ENCODE data around the gene PRDM15. TPM values are rescaled to one million over a fixed set of nuclear protein-coding genes. Genes with fewer than 3 reads are reported as not detected.

The PRDM15 gene
- polyA plus RNA-seq, 1 donor (not counting 4 experiments of a cell fraction or from before 2014, with no cell fraction given) = 5.2 TPM

- Histone ChIP-seq H3K9me1 (ENCODE audit: control insufficient read depth, extremely low read depth, insufficient read depth, low read length) (no peaks in the 10 kb centered on the region), H3K36me3 (ENCODE audit: control insufficient read depth in 2 of 2, extremely low read depth in 1 of 2, insufficient read depth in 2 of 2, low read length in 2 of 2) (peaks cover 0 to 6% of the 10 kb centered on the region in 2 experiments), H3K9ac (ENCODE audit: control insufficient read depth, extremely low read depth, insufficient read depth, low read length) (no peak overlapping the region), H3K9me3 (ENCODE audit: control insufficient read depth, low read depth, low read length) (peaks cover 2% of the 10 kb centered on the region), H4K20me1 (ENCODE audit: control insufficient read depth, extremely low read depth, insufficient read depth, low read length) (no peaks in the 10 kb centered on the region), H2AFZ (ENCODE audit: control insufficient read depth, low read length) (no peak overlapping the region), H3K27ac (ENCODE audit: control insufficient read depth, insufficient read depth, low read length) (no peak overlapping the region), H3K4me1 (ENCODE audit: control insufficient read depth, extremely low read depth, insufficient read depth, low read length) (no peaks in the 10 kb centered on the region), H3K4me2 (ENCODE audit: control insufficient read depth, extremely low read depth, insufficient read depth, low read depth, low read length) (no peak overlapping the region), H3K27me3 (ENCODE audit: control insufficient read depth, extremely low read depth, insufficient read depth, low read length) (no peaks in the 10 kb centered on the region), H3K79me2 (ENCODE audit: control insufficient read depth, insufficient read depth, low read length) (no peaks in the 10 kb centered on the region), H3K4me3 (ENCODE audit: control insufficient read depth in 2 of 3, extremely low read depth in 1 of 3, insufficient read depth in 2 of 3, low read depth in 1 of 3, low read length in 3 of 3) (no peak overlapping the region)
- FAIRE-seq (no peak), DNase-seq (ENCODE audit: low read depth, low spot score) (no peak)
- dilution Hi-C loops (cut with MboI; ENCODE audit: extremely low pct_ligation_motif_present, low sequenced_read_pairs) = no loop called here
- no peak for TF ChIP-seq EZH2 (IDR thresholded peaks at IDR 0.05; ENCODE audit: low read length)
- TF ChIP-seq, protein P1, sequence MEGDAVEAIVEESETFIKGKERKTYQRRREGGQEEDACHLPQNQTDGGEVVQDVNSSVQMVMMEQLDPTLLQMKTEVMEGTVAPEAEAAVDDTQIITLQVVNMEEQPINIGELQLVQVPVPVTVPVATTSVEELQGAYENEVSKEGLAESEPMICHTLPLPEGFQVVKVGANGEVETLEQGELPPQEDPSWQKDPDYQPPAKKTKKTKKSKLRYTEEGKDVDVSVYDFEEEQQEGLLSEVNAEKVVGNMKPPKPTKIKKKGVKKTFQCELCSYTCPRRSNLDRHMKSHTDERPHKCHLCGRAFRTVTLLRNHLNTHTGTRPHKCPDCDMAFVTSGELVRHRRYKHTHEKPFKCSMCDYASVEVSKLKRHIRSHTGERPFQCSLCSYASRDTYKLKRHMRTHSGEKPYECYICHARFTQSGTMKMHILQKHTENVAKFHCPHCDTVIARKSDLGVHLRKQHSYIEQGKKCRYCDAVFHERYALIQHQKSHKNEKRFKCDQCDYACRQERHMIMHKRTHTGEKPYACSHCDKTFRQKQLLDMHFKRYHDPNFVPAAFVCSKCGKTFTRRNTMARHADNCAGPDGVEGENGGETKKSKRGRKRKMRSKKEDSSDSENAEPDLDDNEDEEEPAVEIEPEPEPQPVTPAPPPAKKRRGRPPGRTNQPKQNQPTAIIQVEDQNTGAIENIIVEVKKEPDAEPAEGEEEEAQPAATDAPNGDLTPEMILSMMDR (optimal IDR thresholded peaks at IDR 0.05 in 1 of 3, IDR thresholded peaks at IDR 0.05 in 1 of 3, conservative IDR thresholded peaks at IDR 0.05 in 1 of 3; ENCODE audit: extremely low read depth in 1 of 3, insufficient read depth in 2 of 3, low read length in 3 of 3) = no peak
Measured at GRCh38 chr21:41794600-41794999, 84.5 kb downstream of the PRDM15 start.

DNA sequence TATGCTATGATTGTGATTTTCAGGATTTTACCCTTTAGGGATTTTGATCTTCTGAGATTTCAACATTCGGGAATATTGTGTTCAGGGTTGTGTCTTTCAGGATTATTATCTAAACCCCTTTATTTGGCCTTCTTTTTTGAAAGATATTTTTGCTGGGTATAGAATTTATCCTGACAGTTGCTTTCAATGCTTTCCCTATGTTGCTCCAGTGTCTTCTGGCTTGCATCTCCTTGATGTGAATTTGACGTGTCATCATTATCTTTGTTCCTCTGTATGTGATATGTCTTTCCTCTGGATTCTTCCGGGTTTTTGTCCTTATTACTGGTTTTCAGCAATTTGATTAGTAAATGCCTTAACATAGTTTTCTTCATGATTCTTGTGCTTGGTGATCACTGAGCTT is 86.4 kb downstream of the PRDM15 start:
- Histone ChIP-seq H4K20me1 (ENCODE audit: control insufficient read depth, extremely low read depth, insufficient read depth, low read length) (no peaks in the 10 kb centered on the region), H3K36me3 (ENCODE audit: control insufficient read depth in 2 of 2, extremely low read depth in 1 of 2, insufficient read depth in 2 of 2, low read length in 2 of 2) (no peaks in the 10 kb centered on the region), H3K27me3 (ENCODE audit: control insufficient read depth, extremely low read depth, insufficient read depth, low read length) (no peaks in the 10 kb centered on the region), H3K9ac (ENCODE audit: control insufficient read depth, extremely low read depth, insufficient read depth, low read length) (no peak overlapping the region), H3K4me2 (ENCODE audit: control insufficient read depth, extremely low read depth, insufficient read depth, low read depth, low read length) (no peak overlapping the region), H3K9me1 (ENCODE audit: control insufficient read depth, extremely low read depth, insufficient read depth, low read length) (no peaks in the 10 kb centered on the region), H3K79me2 (ENCODE audit: control insufficient read depth, insufficient read depth, low read length) (no peaks in the 10 kb centered on the region), H3K4me3 (ENCODE audit: control insufficient read depth in 2 of 3, extremely low read depth in 1 of 3, insufficient read depth in 2 of 3, low read depth in 1 of 3, low read length in 3 of 3) (no peak overlapping the region), H3K9me3 (ENCODE audit: control insufficient read depth, low read depth, low read length) (peaks cover 2% of the 10 kb centered on the region), H3K4me1 (ENCODE audit: control insufficient read depth, extremely low read depth, insufficient read depth, low read length) (no peaks in the 10 kb centered on the region), H3K27ac (ENCODE audit: control insufficient read depth, insufficient read depth, low read length) (no peak overlapping the region), H2AFZ (ENCODE audit: control insufficient read depth, low read length) (no peak overlapping the region)
- no peak for FAIRE-seq
- no peak for TF ChIP-seq EZH2 (IDR thresholded peaks at IDR 0.05; ENCODE audit: low read length)
- TF ChIP-seq, protein P1 (optimal IDR thresholded peaks at IDR 0.05 in 1 of 3, IDR thresholded peaks at IDR 0.05 in 1 of 3, conservative IDR thresholded peaks at IDR 0.05 in 1 of 3; ENCODE audit: extremely low read depth in 1 of 3, insufficient read depth in 2 of 3, low read length in 3 of 3) = no peak
- dilution Hi-C loops (cut with MboI; ENCODE audit: extremely low pct_ligation_motif_present, low sequenced_read_pairs) = no loop called here
- no peak for DNase-seq (ENCODE audit: low read depth, low spot score)
